ENCODE results near the gene VARS2.

Gene VARS2

GRCh38 chr6:30875244-30876038, 38.6 kb upstream of the VARS2 start:
- no peak overlapping the region for H3K4me3 ChIP-seq (ENCODE audit: low read length)
- no peak for TF ChIP-seq CTCF (IDR thresholded peaks at IDR 0.05; ENCODE audit: insufficient read depth, low read depth, low read length, missing control alignments)
- DNase-seq (ENCODE audit: low read depth) = peak; percentile 68

- no peak for TF ChIP-seq CTCF (IDR thresholded peaks at IDR 0.05; ENCODE audit: insufficient read depth, low read depth, low read length, missing control alignments)
- no peak overlapping the region for H3K4me3 ChIP-seq (ENCODE audit: low read length)
- DNase-seq (ENCODE audit: low read depth) = peak; percentile 97
These were observed 37.9 kb upstream of the VARS2 start for GRCh38 chr6:30876039-30876730.

- DNase-seq (ENCODE audit: low read depth) = peak; percentile 90
- TF ChIP-seq CTCF (IDR thresholded peaks at IDR 0.05; ENCODE audit: insufficient read depth, low read depth, low read length, missing control alignments) = peak; percentile 91
- H3K4me3 ChIP-seq (ENCODE audit: low read length) = no peak overlapping the region
These were observed 36.4 kb upstream of the VARS2 start for GRCh38 chr6:30877419-30878262.

GRCh38 chr6:30879684-30880427, 34.2 kb upstream of the VARS2 start:
- no peak for TF ChIP-seq CTCF (IDR thresholded peaks at IDR 0.05; ENCODE audit: insufficient read depth, low read depth, low read length, missing control alignments)
- no peak for DNase-seq (ENCODE audit: low read depth)
- H3K4me3 ChIP-seq (ENCODE audit: low read length) = no peak overlapping the region

GRCh38 chr6:30880698-30881252, 33.3 kb upstream of the VARS2 start:
- no peak for TF ChIP-seq CTCF (IDR thresholded peaks at IDR 0.05; ENCODE audit: insufficient read depth, low read depth, low read length, missing control alignments)
- H3K4me3 ChIP-seq (ENCODE audit: low read length) = no peak overlapping the region

More at GRCh38 chr6:30880698-30881252, 33.3 kb upstream of the VARS2 start:
- DNase-seq (ENCODE audit: low read depth) = no peak

Data from epithelial cell of esophagus (primary cell).